Transverse colon (tissue), 4 donors: ENCODE measurements around the gene SHROOM2.

ENCODE experiments used
- CTCF ChIP-seq, 5 experiments: fragments of 200-600 bp in 3 of 5; fragments of 450-650 bp in 2 of 5; sonication (generic) in 3 of 5; IDR thresholded peaks; 1 replicate in 2 of 5; 2 replicates in 3 of 5; pipeline ENCODE4 v1.5.1; 2016 to 2017; ENCODE audit warnings: antibody characterized with exemption in 5 of 5, inconsistent platforms in 3 of 5, mild to moderate bottlenecking in 2 of 5, moderate library complexity in 1 of 5
- EP300 ChIP-seq: sonication (generic); formaldehyde crosslinking; IDR thresholded peaks from one replicate; pipeline ENCODE4 v1.6.1; 2017; ENCODE audit warnings: antibody characterized with exemption, low read depth
- POLR2A ChIP-seq: fragments of 450-650 bp; IDR thresholded peaks from one replicate; pipeline ENCODE4 v1.6.1; 2016; ENCODE audit warnings: antibody characterized with exemption, mild to moderate bottlenecking, moderate library complexity
- POLR2AphosphoS5 ChIP-seq, 3 donors: sonication (generic); formaldehyde crosslinking; IDR thresholded peaks; one replicate each; pipeline ENCODE4 v1.6.1; 2016; ENCODE audit warnings: antibody characterized with exemption in 3 of 3

GRCh38 chrX:9903146-9903545 is 116.9 kb downstream of the SHROOM2 start:
- TF ChIP-seq CTCF (IDR thresholded peaks at IDR 0.05), result no peak
- TF ChIP-seq POLR2AphosphoS5 (IDR thresholded peaks at IDR 0.05), result no peak
- TF ChIP-seq EP300, result no peak
- TF ChIP-seq POLR2A, result no peak
